Measurements from ENCODE around the gene SURF6.
"Not testable (repeated sequence)": the region's sequence is repeated elsewhere in the genome, so short reads cannot be mapped to it uniquely, and the experiment has no call there.

Gene SURF6

GRCh38 chr9:133335924-133336811, at the start of gene SURF6:
TSS of gene SURF6 (minus strand) at chr9:133336188. CDS start at chr9:133336132, 56 bp downstream.
- DNase-seq (ENCODE audit: low spot score): peak; percentile 89

- no peak for DNase-seq (ENCODE audit: low spot score)
Measured at GRCh38 chr9:133385452-133385851, 49.5 kb upstream of the SURF6 start.

GRCh38 chr9:133384736-133385321, 48.8 kb upstream of the SURF6 start:
- no peak for DNase-seq (ENCODE audit: low spot score)

DNA sequence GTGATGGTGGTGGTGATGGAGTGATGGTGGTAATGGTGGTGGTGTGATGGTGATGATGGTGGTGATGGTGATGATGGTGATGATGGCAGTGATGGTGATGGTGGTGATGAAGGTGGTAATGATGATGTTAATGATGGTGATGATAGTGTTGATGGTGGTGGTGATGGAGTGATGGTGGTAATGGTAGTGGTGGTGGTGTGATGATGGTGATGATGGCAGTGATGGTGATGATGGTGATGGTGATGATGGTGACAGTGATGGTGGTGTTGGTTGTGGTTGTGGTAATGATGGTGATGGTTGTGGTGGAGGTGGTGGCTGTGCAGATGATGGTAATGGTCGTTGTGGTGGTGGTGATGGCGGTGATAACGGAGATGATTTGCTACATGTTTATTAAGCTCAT, 47.5 kb upstream of the SURF6 start:
- DNase-seq (ENCODE audit: low spot score): no peak

DNA sequence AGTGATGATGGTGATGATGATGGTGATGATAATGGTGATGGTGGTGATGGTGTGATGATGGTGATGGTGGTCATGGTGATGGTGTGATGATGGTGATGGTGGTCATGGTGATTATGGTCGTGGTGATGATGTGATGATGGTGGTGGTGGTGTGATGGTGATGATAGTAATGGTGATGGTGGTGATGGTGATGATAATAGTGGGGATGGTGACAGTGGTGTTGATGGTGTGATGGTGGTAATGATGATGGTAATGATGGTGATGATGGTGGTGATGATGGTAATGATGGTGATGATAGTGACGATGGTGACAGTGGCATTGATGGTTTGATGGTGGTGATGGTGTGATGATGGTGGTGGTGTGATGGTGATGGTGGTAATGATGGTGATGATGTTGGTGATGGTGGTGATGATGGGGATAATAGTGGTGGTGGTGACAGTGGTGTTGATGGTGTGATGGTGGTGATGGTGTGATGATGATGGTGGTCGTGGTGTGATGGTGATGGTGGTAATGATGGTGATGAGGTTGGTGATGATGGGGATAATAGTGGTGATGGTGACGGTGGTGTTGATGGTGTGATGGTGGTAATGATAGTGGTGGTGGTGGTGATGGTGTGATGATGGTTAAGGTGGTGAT, 46.6 kb upstream of the SURF6 start:
- no peak for DNase-seq (ENCODE audit: low spot score)

GRCh38 chr9:133380734-133381133, 44.7 kb upstream of the SURF6 start:
- DNase-seq (ENCODE audit: low spot score): no peak

- DNase-seq (ENCODE audit: low spot score): no peak
Measured at GRCh38 chr9:133379153-133380086, 43.4 kb upstream of the SURF6 start.

- DNase-seq (ENCODE audit: low spot score): no peak
Measured at GRCh38 chr9:133378408-133378962, 42.5 kb upstream of the SURF6 start.

DNA sequence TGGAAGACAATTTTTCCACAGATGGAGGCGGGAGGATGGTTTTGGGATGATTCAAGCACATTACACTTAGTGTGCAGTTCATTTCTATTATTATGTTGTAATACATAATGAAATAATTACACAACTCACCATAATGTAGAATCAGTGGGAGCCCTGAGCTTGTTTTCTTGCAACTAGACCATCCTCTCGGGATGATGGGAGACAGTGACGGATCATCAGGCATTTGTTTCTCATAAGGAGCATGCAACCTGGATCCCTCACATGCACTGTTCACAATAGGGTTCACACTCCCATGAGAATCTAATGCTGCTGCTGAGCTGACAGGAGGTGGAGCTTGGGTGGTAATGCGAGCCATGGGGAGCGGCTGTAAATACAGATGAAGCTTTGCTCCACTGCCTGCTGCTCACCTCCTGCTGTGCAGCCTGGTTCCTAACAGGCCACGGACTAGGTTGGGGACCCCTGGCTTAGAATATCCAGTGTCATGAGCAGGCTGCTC, 41.8 kb upstream of the SURF6 start:
- peak; percentile 41 for DNase-seq (ENCODE audit: low spot score)

DNA sequence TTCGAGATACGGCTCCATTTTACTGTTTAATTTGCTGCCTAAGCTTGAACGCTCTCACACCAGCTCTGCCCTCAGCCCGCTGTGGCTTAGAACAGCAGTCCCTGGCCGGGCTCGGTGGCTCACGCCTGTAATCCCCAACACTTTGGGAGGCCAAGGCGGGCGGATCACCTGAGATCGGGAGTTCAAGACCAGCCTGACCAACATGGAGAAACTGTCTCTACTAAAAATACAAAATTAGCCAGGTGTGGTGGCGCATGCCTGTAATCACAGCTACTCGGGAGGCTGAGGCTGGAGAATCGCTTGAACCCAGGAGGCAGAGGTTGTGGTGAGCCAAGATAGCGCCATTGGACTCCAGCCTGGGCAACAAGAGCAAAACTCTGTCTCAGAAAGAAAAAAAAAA, 41.3 kb upstream of the SURF6 start:
- DNase-seq (ENCODE audit: low spot score): not testable (repeated sequence)

- peak; percentile 94 for DNase-seq (ENCODE audit: low spot score)
Measured at GRCh38 chr9:133375724-133376654, 40.0 kb upstream of the SURF6 start, which contains the start of the genes STKLD1 and SURF4. TSS of gene STKLD1 (plus strand) at chr9:133376366. CDS start at chr9:133376474, 108 bp downstream. TSS of gene SURF4 (minus strand) at chr9:133376060. CDS start at chr9:133375969, 91 bp downstream.

DNA sequence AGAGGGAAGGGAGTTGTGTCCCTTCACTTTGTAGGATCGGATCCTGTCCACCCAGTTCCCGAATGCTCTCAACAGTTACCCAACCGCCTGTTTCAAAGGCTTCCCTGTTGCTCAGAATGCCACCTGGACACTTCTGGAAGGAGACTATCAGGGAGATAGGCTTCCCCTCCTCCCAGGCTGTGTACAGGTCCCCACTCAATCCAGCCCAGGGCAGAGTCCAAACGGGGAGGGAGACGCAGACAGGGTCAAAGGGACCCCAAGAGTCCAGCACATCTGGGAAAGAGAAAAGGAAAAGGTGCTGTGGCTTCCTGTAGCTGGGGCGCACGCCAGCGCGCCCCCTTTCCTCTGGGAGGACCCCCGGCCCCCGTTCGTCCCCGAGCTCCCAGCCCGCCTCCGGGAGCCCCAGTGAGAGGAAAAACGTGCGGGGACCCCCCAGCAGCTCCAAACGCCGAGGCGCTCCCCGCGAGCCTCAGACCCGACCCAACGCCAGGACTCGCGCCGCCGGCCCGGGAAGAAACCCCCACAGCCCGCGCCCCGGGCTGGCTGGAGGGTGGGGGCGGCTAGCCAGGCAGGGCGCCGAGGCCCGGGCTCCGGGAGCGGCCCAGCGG, 39.2 kb upstream of the SURF6 start:
- DNase-seq (ENCODE audit: low spot score): no peak

- no peak for DNase-seq (ENCODE audit: low spot score)
Measured at GRCh38 chr9:133374612-133375115, 38.7 kb upstream of the SURF6 start.

DNA sequence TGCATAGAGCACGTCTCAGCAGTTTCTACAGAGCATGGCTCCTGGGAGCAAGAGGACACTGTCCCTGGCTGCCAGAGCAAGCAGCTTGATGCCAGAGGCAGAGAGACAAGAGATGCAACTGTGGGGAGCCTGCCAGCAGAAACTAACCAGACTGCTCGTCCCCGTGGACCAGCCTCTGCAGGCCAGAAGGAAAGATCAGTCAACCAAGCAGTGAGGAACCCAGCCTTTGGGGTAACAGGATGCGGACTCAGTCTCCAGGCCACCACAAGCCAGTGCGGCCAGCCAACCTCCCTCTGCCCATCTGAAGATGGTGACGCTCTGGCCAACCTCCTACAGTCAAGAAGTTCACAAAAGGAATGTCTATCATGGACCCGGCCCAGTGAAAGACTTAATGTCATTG, 36.2 kb upstream of the SURF6 start:
- no peak for DNase-seq (ENCODE audit: low spot score)

DNA sequence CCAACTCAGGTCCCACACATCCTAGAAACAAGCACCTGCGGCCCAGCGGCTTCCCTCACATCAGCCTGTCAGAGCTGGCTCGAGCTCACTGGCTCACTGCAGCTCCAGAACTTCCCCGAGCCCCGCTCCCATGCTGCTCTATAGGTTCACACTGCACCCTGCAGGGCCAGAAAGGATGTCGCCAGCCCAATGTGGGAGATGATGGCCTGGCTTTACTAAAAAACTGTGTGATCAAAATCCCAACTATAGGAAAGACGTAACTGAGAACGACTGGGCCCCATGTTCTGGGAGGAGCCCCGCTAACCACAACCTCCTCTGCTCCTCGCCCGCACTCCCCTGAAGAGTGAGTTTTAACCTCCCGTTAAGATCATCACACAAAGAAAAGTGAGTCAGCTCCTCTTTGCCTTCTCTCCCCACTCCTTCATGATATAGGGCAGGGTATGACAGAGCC, 35.3 kb upstream of the SURF6 start:
- DNase-seq (ENCODE audit: low spot score): no peak

DNA sequence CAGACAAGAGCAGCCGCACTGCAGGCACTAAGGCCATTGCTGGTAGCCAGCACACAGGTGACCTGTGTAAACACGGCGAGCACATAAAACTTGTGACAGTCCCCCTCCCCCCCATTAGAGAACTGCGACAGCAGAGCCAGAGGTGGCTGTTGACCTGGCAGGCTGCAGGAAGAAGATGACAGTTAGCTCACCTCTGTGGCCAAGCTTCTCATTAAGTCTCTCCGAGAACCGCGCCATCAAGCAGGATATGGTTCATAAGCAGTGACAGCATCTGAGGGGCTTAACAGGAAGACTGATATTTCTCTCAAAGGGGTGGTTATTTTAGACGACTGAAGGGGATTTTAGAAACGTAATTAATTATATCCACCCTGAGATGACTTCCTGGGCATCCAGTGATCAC, 34.7 kb upstream of the SURF6 start:
- DNase-seq (ENCODE audit: low spot score): no peak

GRCh38 chr9:133369933-133370332, 33.9 kb upstream of the SURF6 start:
- DNase-seq (ENCODE audit: low spot score): no peak

DNA sequence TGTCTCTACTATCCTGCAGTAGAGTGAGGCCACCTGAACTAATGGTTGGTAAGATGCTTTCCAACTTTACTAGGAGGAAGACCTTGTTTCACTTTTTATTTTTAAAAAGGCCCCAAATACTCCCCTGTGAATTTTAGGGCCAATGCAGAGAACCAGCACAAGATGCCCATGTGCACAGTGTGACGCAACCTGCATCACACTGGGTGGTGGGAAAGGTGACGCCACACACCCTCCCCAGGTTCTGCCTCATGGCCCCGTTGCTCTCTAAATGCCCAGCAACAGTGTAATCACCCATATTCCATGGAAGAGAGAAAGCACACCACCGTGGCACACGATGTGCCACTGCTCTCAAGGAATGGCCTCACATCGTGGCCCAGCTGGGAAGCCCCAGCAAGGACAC, 33.4 kb upstream of the SURF6 start:
- no peak for DNase-seq (ENCODE audit: low spot score)

DNA sequence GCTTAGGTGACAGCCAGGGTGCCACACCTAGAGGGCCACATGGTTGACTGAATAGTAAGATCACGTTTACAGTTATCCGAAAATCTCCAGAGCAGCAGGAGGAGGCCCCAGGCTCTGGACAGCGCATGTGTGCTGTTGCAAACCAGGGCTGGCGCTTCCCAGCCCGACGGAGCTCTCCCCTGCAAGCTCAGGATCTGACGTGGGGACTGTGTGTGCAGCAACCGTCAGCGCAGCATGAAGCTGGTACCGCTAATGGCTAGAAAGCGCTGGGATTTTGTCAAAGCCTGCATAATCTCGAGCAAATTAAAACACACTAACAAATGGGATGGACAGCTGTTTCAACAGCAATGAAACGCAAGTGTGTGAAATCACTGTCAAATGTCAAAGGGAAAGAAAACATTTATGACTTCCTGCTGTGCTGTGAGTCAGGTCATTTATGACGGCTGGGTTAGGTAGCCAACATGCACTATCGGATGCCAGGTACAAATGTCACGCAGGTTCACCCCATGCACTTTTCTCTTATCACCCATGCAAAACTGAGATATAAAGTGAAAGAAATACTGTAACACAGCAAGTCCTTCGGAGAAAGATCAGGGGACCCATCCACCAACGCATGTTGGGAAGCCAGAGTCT, 32.4 kb upstream of the SURF6 start:
- DNase-seq (ENCODE audit: low spot score): peak; percentile 61

All from cerebellar cortex (tissue), 1 donor.